ENCODE measurements around the gene DTNBP1. TPM values are rescaled to one million over a fixed set of nuclear protein-coding genes. Genes with fewer than 3 reads are reported as not detected.

The DTNBP1 gene
- total RNA-seq, 1 experiment from 2014 or later = 5.4 TPM

GRCh38 chr6:15629487-15629886, 33.3 kb downstream of the DTNBP1 start:
- DNase-seq (ENCODE audit: low spot score) = no peak
- in situ Hi-C loops (cut with HindIII; ENCODE audit: low sequenced_read_pairs) = no loop called here

- in situ Hi-C loops (cut with HindIII; ENCODE audit: low sequenced_read_pairs) = no loop called here
- no peak for DNase-seq (ENCODE audit: low spot score)
Observed at GRCh38 chr6:15628499-15629131, 34.2 kb downstream of the DTNBP1 start.

GRCh38 chr6:15627821-15628220, 35.0 kb downstream of the DTNBP1 start:
- in situ Hi-C loops (cut with HindIII; ENCODE audit: low sequenced_read_pairs) = no loop called here
- DNase-seq (ENCODE audit: low spot score) = no peak

- in situ Hi-C loops (cut with HindIII; ENCODE audit: low sequenced_read_pairs) = no loop called here
- DNase-seq (ENCODE audit: low spot score) = no peak
Observed at GRCh38 chr6:15626878-15627674, 35.8 kb downstream of the DTNBP1 start.

DNA sequence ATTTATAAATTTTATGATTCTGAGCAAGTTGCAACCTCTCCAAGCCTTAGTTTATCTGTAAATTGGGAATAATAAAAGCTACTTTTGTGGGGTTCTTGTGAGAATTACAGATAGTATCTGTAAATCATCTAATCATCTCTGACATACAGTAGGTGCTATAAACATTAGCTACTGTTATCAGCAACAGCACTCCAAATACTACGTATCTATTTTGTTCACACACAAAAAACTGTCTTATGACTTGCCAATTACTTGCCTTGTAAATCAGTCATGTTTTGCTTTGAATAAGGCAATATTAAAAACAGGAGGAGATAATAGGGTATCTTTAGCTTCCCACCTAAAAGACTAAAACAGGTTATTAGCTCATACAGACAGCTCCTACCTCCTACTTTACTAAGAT, 36.7 kb downstream of the DTNBP1 start:
- no peak for DNase-seq (ENCODE audit: low spot score)
- in situ Hi-C loops (cut with HindIII; ENCODE audit: low sequenced_read_pairs) = no loop called here

- peak; percentile 70 for DNase-seq (ENCODE audit: low spot score)
- in situ Hi-C loops (cut with HindIII; ENCODE audit: low sequenced_read_pairs) = no loop called here
Observed at GRCh38 chr6:15623276-15624116, 39.3 kb downstream of the DTNBP1 start.

- in situ Hi-C loops (cut with HindIII; ENCODE audit: low sequenced_read_pairs) = no loop called here
- no peak for DNase-seq (ENCODE audit: low spot score)
Observed at GRCh38 chr6:15622045-15622740, 40.6 kb downstream of the DTNBP1 start.

- in situ Hi-C loops (cut with HindIII; ENCODE audit: low sequenced_read_pairs) = no loop called here
- peak; percentile 93 for DNase-seq (ENCODE audit: low spot score)
Observed at GRCh38 chr6:15621203-15622044, 41.4 kb downstream of the DTNBP1 start.

- in situ Hi-C loops (cut with HindIII; ENCODE audit: low sequenced_read_pairs) = no loop called here
- DNase-seq (ENCODE audit: low spot score) = peak; percentile 35
Observed at GRCh38 chr6:15620611-15621010, 42.2 kb downstream of the DTNBP1 start.

- DNase-seq (ENCODE audit: low spot score) = no peak
- in situ Hi-C loops (cut with HindIII; ENCODE audit: low sequenced_read_pairs) = no loop called here
Observed at GRCh38 chr6:15619330-15619729, 43.5 kb downstream of the DTNBP1 start.

DNA sequence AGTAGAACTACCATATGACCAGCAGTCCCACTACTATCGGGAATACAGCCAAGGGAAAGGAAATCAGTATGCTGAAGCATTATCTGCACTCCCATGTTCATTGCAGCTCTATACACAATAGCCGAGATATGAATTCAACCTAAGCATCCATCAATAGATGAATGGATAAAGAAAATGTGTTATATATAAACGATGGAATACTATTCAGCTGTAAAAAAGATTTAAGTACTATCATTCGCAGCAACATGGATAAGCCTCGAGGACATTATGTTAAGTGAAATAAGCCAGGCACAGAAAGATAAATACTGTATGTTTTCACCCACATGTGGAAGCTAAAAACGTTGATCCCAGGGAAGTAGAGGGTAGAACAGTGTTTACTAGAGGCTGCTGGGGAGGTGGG, 44.1 kb downstream of the DTNBP1 start:
- in situ Hi-C loops (cut with HindIII; ENCODE audit: low sequenced_read_pairs) = no loop called here
- DNase-seq (ENCODE audit: low spot score) = no peak

DNA sequence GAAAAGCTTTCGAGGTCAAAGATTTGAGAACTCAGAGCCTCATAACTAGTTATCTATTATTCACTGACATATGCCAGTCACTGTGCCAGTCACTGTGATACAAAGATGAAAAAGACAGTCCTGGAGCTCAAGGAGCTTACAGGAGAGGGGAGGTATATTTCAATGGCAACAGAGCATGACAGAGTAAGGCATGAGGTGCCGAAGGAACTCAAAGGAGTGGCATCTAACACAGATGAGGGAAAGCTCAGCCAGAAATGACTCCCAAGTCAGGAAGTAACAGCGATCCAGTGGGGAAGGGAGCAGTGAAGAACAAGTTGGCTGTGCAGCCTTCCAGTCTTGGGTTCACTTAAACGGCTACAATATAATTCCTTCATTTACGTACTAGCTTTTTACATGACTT, 46.6 kb downstream of the DTNBP1 start:
- no peak for DNase-seq (ENCODE audit: low spot score)
- in situ Hi-C loops (cut with HindIII; ENCODE audit: low sequenced_read_pairs) = no loop called here

DNA sequence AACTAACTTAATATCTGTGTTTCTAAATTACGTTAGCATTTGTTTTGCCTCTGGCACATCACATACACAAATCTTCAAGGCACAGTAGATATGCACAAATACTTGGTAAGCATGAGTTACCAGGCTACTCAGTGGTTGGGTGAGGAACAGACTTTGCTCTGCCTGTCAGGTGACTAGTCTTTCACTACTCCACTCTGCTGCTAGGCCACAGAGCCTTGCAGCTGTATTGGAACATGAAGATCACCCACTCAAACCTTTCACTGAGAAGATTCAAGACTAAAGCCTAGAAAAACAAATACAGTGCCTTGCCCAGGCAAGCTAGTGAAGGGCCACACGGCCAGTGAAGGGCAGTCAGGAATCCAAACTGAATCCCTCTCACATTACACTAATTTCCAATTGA, 47.0 kb downstream of the DTNBP1 start:
- no peak for DNase-seq (ENCODE audit: low spot score)
- in situ Hi-C loops (cut with HindIII; ENCODE audit: low sequenced_read_pairs) = no loop called here

GRCh38 chr6:15614277-15614676, 48.6 kb downstream of the DTNBP1 start:
- in situ Hi-C loops (cut with HindIII; ENCODE audit: low sequenced_read_pairs) = no loop called here
- no peak for DNase-seq (ENCODE audit: low spot score)

GRCh38 chr6:15608396-15608795, 54.4 kb downstream of the DTNBP1 start:
- DNase-seq (ENCODE audit: low spot score) = no peak
- in situ Hi-C loops (cut with HindIII; ENCODE audit: low sequenced_read_pairs) = no loop called here

DNA sequence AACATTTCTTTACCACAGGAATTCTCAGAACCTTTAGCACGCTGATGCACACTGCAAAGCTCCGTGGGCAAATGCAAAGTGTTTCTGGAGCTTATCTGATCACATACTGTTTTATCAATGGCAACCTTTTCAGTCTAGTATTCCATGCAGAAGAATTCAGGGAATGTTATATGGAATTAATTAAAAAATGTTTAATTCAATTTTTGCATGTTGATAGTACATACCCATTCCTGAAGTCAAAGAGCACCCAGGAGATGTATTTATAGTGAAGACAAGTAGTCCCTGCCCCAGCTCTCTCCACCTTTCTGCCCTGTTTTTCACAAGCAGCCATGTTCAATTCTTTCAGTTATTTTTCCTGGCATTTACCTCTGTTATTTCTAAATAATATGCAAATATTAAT, 55.2 kb downstream of the DTNBP1 start:
- in situ Hi-C loops (cut with HindIII; ENCODE audit: low sequenced_read_pairs) = no loop called here
- DNase-seq (ENCODE audit: low spot score) = no peak

DNA sequence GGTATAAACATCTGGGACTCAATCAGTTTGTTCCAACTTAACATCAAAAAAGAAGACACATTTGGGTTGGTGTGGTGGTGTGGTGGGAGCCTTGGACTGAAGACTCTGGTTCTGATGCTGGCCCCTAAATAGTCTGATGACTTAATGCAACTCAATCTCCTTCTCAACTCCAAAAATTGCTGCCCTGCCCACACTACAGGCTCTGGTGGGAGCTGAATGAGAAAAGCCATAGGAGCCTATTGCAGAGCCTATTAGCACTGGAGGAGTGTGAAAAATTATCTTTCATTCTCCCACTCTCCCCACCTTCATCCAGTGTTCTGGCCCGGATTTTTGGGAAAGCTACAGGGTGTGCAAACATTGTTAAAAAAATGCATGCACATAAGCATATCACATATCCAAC, 56.5 kb downstream of the DTNBP1 start:
- in situ Hi-C loops (cut with HindIII; ENCODE audit: low sequenced_read_pairs) = no loop called here
- no peak for DNase-seq (ENCODE audit: low spot score)

DNA sequence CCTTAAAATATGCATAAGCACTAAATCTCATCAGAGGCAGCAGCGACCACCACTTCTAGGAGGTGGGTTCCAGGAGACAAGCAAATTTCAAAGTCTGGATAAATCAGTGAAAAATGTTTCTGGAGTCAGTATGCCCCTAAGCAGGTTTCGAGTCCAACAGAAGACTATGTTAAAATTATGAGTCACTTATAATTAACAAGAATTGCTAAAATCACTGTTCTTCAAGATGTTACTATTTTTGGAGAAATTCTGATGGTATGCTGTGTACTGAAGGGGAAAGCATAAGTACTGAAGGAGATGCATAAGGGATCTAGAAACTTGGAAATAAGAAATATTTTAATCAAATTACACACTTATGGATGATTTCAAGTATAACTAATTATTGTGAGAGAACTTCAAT, 58.0 kb downstream of the DTNBP1 start:
- in situ Hi-C loops (cut with HindIII; ENCODE audit: low sequenced_read_pairs) = no loop called here
- no peak for DNase-seq (ENCODE audit: low spot score)

DNA sequence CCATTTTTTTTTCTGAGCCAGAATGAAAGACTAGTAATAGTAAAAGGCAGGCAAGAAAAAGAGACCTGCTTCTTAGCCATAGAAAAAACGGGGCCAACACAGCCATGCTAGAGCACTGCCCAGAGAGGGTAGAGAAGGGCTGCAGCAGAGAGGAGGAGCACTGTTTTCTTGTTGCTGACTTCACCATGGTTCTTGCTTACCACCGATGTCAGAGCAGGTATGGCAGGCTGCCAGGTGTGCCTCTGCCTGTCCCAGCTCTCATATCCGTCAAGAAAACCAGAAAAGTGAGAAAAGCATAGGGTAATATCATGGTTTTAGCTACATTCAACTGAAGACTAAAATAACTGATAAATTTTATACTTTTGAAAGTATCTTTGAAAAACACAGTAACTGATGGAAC, 60.7 kb downstream of the DTNBP1 start:
- peak; percentile 25 for DNase-seq (ENCODE audit: low spot score)
- in situ Hi-C loops (cut with HindIII; ENCODE audit: low sequenced_read_pairs) = no loop called here
